Measurements from ENCODE around the gene TRIB2.

Gene TRIB2

DNA sequence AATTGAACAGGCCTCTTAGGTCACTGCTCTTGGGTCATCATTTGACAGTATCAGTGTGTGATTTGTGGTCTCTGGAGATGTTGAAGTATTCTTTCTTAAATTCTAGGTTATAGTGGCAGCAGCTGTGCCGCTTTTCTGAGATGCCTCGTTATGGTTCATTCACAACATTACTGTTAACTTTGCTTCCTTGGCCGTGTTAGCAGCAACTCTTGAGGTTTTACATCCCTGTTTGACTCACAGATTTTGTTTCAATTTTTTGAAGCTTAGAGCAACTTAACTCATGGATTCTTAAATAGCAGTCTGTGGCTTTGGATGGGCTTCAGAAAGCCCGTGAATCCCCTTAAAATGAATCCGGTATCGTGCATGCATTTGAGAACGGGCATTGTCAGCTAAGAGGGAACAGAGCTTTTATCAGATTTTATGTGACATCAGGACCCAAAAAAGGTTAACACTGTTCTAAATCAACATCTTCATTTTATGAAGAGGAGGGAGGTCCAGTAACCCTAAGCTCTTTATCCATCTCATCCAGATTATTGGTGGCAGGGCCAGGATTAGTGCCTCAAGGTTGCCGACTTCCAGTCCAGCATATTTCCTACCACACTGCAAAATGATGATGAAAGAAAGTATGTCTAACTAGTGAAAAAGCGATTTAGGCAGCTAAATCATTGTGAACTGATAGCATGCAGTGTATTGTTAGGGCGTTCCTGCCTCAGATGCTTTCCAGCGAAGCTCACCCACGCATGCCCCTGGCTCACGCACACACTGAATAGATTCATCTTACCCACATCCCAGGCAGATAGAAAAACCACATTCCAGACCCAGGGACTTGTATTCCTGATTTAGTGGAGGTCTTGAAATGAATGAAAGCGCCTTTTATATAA is 5.1 kb downstream of the TRIB2 start:
- DNase-seq: no peak

DNA sequence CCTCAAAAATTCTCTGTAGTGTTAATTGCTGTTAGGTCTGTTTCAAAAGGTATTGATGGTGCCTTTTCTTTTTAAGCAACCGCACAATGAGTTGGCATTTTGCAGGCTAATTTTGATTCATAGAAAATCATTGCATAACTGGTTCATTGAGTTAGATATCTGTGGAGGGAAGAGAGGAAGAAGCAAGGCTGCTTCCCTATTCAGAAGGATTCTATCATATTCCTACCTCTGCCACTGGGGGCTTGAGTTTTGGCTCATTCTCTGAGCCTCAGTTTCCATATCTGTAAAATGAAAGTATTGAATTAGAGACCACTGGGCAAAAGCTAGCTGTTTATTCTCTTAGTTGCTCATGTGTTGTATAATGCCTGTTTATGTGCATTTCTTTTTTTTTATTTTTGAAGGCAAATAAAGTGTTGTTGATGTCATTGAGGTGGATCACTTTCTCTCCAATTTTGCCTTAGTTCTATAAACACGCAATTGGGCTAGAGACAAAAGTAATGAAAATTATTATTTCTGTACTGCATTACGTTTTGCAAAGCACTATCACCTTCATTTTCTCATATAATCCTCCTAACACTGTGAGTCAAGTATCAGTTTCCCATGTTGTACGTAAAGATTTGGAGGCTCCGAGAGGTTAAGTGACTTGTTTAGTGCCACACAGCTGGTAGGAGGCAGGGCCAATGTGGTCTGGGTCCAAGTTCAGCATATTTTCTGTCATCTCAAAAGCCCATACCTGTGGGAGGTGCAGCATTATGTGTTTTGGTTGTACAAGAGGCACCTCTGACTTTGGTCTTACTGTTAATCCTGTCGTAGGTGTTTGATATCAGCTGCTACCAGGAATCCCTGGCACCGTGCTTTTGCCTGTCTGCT is 5.9 kb downstream of the TRIB2 start:
- no peak for DNase-seq

DNA sequence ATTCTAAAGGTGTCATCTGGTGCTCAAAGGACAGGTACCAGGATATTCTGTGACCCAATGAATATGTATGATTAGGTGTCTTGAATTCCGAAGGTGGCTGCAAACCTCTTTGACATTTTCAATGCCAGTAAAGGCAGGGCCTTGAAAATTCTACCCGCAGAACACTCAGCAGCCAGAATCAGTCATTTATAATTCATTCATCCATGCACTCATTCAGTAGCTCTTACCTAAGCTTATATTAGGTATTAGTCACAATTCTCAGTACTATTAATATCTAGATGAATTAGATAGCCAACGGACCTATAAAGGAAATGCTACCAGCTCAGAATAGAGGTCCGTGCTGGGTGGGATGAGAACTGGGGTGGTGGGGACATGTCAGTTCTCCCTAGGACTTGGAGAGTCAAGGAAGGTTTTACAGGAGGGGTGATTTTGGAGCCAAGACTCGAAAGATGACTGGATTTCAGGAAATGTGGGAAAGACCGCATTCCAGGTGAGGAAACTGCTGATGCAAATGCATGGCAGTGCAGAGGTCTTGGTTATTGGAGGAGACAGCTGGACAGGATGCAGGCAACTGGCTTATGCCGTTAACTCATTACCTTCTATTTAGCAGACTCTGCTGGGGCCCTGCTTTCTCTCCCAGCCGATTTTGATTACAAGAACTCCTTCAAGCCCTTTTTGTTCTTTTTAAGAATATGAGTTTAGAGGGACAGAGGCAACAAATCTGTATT is 7.2 kb downstream of the TRIB2 start:
- no peak for DNase-seq

DNA sequence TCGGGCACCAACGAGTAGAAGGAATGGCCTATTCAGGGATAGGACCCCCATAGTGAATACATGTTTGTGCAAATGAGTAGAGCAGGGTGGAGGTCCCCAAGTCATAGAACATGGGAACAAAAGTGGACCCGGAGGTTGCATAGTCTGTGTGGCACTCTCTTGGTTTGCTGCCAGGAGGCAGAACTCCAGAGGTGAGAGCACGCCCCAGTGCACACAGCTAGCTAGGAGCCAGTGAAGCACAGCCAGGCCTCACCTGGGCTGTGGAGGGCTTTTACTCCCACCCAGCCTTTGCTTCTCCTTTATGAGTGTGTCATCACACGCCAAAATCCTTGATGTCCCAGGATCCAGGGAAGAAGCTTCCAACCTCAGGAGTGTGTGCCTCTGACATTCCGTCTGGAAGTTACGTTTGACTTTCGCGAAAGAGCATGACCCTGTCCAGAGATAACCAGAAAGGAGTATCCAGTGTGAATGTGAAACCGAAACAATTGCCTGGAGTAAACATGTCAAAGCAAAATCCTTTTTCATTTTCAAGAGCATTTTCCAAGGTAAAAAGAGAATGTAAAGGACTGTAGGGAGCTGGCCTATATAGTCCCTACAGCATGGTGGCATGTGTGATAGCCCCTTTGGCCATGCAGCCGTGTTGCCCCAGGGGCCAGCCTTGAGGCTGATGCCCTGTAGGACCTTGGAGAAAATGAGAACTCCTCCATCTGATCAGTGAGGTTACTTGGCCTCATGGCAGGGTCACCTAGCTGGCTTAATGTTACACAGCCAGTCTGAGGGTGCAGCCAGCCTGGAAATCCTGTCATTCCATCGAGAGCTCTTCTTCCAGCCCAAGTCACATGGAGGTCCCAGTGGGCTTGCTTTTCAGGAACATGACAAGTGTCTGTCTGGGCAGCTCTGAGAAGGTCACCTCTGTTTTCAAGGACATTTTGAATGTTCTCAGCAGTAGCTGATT is 8.8 kb downstream of the TRIB2 start:
- no peak for DNase-seq

DNA sequence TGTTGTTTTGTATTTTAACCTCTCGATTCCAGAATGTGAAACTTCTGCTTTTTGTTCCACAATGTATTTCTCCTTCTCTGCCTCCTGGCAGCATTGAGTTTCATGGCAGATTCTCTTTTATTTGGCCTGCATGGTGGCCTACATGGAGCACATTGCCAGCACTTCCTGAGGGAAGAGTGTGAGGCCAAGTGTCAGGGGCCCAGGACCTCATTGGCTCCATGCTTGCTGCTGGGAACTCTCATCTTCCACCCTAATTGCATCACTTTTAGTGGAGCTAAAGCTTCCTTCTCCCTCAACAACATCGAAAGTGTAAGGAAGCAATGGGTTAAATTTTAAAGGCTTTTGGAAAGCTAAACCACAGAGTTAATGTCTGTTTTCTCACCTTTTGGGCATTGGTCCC is 9.5 kb downstream of the TRIB2 start:
- DNase-seq: no peak

DNA sequence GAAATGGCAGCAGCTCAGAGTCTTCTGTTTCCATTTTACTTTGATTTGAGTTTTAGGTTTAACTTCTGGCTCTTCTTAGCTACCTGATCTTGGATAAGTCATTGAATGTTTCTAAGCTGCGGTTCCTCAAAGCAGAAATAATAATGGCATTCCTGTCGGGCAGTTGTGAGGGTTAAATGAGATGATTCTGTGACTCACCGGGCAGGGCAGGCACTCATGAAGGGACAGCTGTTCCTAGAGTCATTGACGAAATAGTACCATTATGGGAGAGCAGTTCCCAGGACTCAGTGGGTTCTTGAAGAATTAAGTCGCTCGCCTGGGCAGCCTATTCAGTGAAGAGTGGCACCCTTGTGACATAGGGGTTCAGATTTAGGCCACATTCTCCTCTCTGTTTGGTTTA is 10.3 kb downstream of the TRIB2 start:
- no peak for DNase-seq

DNA sequence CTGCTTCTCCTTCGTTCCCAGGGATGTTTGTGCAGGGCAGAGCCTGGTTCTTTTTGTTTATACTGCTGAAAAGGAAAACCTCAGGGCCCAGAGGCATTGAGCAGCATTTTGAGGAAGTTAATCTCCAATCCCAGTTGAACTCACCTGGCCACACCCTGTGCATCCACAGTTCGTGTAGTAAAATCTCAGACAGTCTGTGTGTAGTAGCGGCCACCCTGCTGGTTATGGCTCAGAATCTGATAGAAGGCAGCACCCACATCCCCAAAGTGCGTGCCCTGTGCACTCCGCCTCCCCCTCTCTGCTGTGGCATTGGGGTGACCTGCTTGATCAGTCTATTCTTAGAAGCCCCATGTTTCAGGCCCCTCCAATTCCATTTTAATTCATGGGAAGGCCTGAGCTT is 10.9 kb downstream of the TRIB2 start:
- no peak for DNase-seq

DNA sequence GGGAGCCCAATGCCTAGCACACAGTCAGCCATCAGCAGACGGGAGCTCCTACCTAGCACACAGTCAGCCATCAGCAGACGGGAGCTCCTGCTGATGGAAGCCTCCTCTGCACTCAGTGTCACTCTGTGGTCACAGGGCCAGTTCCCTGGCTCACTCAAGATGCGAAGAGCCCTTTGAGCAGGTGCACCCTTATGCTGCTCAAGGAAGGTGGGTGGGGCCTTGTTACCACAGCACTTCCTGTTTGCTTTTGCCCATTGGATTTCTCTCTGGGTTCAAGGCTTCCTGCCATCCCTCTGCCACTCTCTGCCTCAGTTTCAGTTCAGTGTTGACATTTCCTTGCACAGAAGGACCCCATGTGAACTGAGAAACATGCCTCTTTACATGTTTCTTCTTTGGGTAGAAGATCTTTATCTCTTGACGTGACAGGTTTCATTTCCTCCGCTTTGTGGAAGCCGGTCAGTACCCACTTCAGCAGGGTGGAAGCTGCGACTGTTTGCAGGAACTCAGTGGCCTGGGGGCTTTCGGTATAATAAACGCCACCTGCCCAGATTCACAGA is 11.6 kb downstream of the TRIB2 start:
- no peak for DNase-seq

DNA sequence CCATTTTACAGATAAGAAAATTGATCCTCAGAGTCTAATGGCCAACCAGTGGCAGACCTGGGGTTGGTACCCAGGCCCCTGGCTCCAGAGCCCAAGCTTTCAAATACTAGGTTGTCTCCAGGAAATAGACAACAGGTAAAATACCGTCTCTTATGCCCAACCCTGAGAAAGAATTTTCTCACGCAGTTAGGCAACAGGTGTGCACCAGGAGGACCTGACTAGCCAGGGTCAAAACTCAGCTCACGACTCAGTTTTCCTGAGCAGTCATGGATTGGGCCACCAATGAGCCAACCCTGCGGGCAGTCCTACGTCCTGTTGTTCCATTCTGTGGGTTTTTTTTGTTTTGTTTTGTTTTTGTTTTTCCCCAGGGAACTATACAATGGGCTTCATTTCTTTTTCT is 13.5 kb downstream of the TRIB2 start:
- DNase-seq: no peak

DNA sequence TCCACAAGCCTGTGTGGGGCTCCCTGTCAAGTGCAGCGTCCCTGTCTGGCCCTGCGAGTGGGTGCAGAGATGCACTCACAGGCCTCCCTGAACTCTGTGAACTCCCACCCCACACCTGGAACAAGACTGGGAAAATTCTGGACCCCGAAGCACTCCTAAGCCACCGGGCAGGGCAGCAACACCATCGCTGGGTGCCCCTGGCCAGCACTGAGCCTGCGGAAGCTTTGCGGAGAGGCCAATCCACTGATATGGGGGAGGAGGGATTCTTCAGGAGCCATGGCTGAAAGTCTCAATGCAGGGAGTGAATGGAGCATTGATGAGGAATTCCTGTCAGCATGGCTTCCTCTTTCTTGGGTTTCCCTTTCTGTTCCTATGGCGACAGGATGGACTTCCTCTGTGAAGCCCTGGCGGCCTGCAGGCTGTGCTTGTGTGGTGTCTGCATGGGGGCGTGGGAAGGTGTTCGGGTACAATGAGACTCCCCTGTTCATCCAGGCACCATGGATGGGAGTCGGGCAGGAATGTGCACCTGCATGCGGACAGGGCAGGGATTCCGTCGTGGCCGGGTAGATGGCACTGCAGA is 15.1 kb downstream of the TRIB2 start:
- DNase-seq: no peak

DNA sequence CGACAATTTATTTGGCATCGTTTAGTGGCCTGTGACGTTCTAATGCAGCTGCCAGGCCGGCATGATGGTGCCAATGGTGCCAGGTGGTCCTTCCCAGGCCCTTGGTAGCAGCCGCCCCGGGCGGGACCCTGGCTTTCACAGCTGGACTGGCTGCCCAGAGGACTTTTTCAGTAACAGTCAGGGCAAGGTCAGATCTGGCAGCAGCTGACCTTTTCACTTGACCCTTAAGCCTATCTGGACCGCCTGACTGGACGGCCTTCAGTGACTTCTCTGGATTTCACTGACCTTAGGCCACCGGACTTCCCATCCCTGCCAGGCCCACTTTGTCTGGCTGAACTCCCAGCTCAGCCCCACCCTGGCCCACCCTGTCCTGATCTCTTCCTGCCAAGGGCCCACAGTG is 15.9 kb downstream of the TRIB2 start:
- DNase-seq: no peak

DNA sequence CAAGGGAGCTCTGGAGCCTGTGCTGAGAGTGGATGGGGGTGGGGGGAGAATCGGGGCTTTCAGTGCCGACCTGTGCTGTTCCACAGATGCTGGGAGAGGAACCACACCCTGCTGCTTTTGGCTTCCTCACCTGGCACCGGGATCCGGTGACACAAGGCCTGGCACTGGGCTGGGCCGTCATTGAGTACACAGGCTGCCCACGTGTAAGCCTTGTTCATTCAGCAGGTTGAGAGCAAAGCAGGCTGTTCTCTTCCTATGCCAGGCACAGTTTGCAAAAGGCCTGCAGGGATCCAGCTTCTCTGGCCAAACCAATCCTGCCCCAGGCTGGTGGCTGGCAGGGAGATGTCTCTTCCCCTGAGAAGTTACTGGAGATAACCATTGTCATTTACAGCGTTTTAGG is 17.1 kb downstream of the TRIB2 start:
- no peak for DNase-seq

DNA sequence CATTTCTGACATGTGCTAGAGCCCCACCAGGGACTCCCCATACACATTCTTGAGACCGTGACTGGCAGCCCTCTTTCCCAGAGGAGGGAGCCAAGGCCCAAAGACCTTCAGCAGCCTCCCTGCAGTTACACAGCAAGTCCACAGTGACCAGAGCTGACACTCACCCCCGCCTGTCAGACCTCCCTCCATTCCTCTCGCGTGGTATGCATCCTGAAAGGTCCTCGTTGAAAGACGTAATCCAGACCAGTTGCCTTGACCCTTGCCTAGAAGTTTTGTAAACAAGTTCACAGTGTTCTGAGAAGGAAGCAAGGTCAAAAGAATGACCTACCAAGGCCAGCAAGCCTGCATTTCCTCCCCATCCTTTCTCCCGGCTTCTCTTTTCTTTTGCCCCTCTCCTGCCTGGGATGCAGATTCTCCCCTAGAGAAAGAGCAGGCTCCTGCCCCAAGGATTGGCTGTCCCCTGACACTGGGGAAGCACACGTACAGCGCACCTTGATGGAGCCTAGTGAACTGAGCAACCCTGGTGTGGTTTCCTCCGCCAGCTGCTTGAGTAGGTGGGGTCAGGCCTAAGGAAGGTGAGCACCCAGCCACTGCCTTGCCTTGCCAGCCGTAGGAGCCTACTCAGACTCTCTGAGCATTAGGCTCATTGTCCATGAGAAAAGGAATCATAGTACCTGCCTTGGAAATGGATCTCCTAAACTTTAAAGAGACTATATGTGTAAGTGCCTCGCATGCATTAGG is 18.3 kb downstream of the TRIB2 start:
- no peak for DNase-seq

DNA sequence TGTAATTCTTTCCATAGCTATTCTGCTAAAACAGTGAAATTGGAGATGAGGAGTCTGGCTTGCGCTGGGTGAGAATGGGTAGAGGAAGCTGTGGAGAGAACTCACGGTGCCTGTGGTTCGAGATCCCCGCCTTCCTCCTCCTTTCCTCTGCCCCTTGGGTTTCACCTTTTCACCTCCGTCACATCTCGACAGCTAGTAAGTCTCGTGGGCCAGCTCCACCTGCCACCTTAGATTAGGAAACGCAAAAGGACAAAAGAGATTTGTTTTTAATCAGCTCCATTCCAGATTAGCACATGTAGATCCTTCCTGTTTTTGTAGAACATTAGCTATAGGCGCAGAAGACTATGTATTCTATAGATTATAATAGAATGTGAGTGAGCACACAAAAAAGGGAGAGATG is 20.6 kb downstream of the TRIB2 start:
- no peak for DNase-seq

DNA sequence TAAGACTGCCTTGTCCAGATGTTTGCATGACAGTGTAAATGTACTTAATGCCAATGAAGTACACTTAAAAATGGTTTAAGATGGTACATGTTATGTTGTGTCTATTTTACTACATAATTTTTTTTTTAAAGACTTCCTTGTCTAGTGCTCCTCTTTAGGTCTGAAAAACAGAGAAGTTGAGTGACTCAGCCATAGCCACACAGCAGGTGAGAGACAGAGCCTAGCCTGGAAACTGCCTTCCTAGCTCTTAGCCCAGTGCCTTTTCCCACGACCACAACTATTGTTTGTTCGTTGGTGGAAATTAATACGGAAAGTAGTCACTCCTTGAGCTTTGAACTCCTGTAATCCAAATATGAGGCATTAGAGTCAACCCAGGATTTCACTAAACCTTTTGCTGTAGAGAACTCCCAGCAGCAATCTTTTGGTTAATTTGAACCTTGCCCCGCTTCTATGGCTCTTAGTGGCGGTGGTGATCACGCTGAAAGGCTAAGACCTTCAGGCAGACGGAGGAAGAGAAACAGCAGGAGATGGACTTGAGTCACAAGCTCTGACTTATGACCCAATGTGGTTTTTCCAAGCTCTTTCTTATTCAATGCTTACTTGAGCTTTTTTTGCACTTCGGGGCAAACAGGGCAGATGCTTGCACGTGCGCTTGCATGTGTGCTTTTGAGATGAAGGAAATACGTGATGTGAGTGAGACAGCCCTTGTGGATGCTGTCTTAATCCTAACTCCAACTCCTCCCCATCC is 21.2 kb downstream of the TRIB2 start:
- DNase-seq: no peak

DNA sequence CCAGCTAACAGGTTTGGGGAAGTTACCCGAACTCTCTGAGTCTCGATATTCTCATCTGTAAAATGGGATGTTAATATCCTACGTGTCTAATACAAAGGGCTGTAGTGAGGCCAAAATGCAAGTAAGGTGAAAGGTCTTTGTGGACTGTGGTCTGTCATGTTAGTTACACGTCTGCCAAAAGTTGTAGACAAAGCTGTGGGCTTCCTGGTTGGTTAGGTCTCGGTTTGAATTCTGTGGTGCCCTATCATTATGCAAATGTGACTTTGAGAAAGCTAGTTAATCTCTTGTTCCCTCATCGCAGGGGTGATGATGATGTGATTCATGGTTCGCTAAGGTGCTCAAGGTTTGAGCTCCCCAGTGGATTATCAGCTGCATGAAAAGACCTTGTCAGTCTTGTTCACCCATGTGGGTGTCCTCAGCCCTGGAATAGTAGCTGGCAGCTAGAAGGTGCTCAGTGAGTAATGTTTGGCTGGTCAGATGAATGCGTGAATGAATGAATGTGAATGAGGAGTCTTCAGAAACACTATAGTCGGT is 23.1 kb downstream of the TRIB2 start:
- DNase-seq: no peak

DNA sequence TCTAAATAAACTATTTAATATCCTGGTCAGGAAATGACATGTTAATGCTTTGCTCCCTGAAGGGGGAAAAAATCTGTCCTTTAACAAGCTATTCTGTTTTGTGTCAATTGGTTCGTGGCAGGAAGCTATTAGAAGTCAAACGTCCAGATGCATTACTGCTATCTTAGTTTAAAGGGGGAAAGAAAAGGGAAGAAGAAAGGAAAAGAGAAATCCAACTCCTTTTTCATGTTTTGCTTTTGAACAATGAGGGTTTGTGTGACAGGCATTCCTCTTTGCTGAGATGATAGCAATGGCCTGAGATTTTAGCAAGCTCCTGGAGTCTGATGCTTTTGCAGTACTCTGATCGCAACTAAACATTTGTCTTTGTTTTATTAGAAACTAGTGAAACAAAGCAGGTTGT is 24.6 kb downstream of the TRIB2 start:
- no peak for DNase-seq

DNA sequence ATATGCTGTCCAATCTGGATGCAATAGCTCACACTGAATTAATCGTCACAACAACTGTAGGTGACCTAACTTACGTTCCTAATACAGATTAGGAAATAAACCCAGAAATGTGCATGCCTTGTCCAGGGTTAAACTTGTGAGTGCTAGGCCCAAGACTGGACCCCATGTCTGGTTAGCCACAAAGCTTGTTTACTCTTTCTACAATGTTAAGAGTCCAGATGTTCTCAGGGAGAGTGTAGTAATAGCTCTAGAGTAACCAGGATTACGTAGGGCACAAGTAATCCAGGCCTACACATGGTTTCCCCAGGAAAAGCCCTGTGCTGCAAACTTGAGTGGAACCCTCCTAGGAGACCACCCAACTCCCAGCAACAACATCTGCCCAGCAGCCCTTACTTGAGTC is 26.2 kb downstream of the TRIB2 start:
- no peak for DNase-seq

DNA sequence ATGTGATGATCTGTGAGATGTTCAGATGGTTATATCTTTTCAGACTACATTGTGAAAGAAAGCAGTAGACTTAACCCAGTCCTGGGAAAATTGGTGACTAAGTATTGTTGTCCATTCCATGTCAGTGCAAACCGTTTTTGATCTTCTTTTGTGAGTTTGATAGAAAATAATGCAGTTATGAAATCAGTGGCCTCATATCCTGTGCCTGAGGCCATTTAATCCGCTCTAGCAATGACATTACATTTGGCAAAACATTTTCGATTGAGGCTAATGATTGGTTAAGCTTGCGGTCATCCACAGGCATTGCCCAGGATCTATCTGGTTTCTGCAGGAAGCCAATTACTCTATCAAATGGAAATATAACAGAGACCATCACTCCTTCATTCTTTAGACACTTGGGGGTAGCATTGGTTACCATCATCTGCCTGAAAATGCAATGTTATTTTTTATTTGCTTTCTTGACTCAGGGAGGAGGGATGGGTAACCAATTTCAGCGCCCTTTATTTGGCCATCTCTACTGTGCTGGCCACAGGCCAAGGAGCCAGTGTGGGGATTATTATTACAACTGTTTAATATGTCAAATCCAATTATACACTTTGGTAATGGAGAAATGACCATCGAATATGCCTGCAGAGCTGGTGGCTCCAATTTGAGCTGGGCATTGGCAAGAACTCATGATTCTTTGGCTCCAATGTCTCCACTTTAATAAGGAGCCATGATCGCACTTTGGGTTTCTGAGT is 33.6 kb downstream of the TRIB2 start:
- no peak for DNase-seq
